GM12878 (cell line): Measurements from ENCODE around the gene TAF3. TPM values are rescaled to one million over a fixed set of nuclear protein-coding genes. Genes with fewer than 3 reads are reported as not detected.
A peak's percentile ranks its signal among the peaks of the same experiment; 100 is the strongest.

ENCODE experiments used
- ATF2 ChIP-seq: IDR thresholded peaks from 2 replicates; pipeline ENCODE4 v1.6.1; 2012; ENCODE audit warnings: low read length, inconsistent platforms
- E2F4 ChIP-seq: IDR thresholded peaks from 2 replicates; pipeline ENCODE4 v1.6.1; 2012; ENCODE audit warnings: low read depth, low read length, improper control_type of control experiment
- E2F8 ChIP-seq: fragments of 450-650 bp; IDR thresholded peaks from 2 replicates; pipeline ENCODE4 v1.6.1; 2018; ENCODE audit warnings: mild to moderate bottlenecking, low read depth, moderate library complexity; ENCODE audit not compliant: partially characterized antibody
- EP300 ChIP-seq, 2 experiments: fragments of 150-350 bp in 1 of 2; IDR thresholded peaks; 2 replicates each; pipeline ENCODE4 v1.6.1; 2011 to 2012; ENCODE audit warnings: low read depth in 2 of 2, low read length in 2 of 2, borderline replicate concordance in 1 of 2, improper control_type of control experiment in 1 of 2, inconsistent platforms in 1 of 2; ENCODE audit not compliant: control insufficient read depth in 1 of 2
- IKZF2 ChIP-seq, 2 experiments: fragments of 450-650 bp; IDR thresholded peaks; 2 replicates each; pipeline ENCODE4 v1.6.1; 2017; ENCODE audit warnings: mild to moderate bottlenecking in 2 of 2, moderate library complexity in 2 of 2
- IRF3 ChIP-seq: fragments of 450-650 bp; IDR thresholded peaks from 2 replicates; pipeline ENCODE4 v1.6.1; 2014; ENCODE audit warnings: mild to moderate bottlenecking
- MEF2A ChIP-seq: IDR thresholded peaks from 2 replicates; pipeline ENCODE4 v1.6.1; 2011; ENCODE audit warnings: low read depth, mild to moderate bottlenecking, low read length, moderate library complexity; ENCODE audit not compliant: insufficient read depth
- MLLT1 ChIP-seq: fragments of 450-650 bp; IDR thresholded peaks from 2 replicates; pipeline ENCODE4 v1.6.1; 2016; ENCODE audit warnings: mild to moderate bottlenecking
- MTA2 ChIP-seq: fragments of 450-650 bp; IDR thresholded peaks from 2 replicates; pipeline ENCODE4 v1.6.1; 2016; ENCODE audit warnings: low read depth, mild to moderate bottlenecking, moderate library complexity
- NR2F1 ChIP-seq: fragments of 450-650 bp; conservative IDR thresholded peaks from 2 replicates; pipeline ENCODE4 v1.6.1; 2017; ENCODE audit warnings: mild to moderate bottlenecking
- POLR2AphosphoS5 ChIP-seq: IDR thresholded peaks from 2 replicates; pipeline ENCODE4 v1.6.1; 2011; ENCODE audit warnings: mild to moderate bottlenecking, low read length, inconsistent platforms
- RAD51 ChIP-seq: fragments of 450-650 bp; IDR thresholded peaks from 2 replicates; pipeline ENCODE4 v1.6.1; 2016; ENCODE audit warnings: moderate library complexity, mild to moderate bottlenecking, inconsistent platforms
- RELB ChIP-seq: fragments of 450-650 bp; IDR thresholded peaks from 2 replicates; pipeline ENCODE4 v1.6.1; 2017; ENCODE audit warnings: low read depth, mild to moderate bottlenecking, moderate library complexity
- RFX5 ChIP-seq: IDR thresholded peaks from 2 replicates; pipeline ENCODE4 v1.6.1; 2011; ENCODE audit warnings: low read depth, low read length, improper control_type of control experiment
- SIN3A ChIP-seq: IDR thresholded peaks from 2 replicates; pipeline ENCODE4 v1.6.1; 2012; ENCODE audit warnings: low read depth, low read length, improper control_type of control experiment
- TARDBP ChIP-seq: IDR thresholded peaks from 2 replicates; pipeline ENCODE4 v1.6.1; 2016; ENCODE audit warnings: borderline replicate concordance
- USF2 ChIP-seq: IDR thresholded peaks from 2 replicates; pipeline ENCODE4 v1.6.1; 2011; ENCODE audit warnings: low read depth, low read length, improper control_type of control experiment, borderline replicate concordance
- ZNF274 ChIP-seq: IDR thresholded peaks from one replicate; pipeline ENCODE4 v1.8.0; 2011; ENCODE audit not compliant: insufficient read length, insufficient read depth
- ZNF622 ChIP-seq: fragments of 450-650 bp; IDR thresholded peaks from 2 replicates; pipeline ENCODE4 v1.6.1; 2017; ENCODE audit warnings: mild to moderate bottlenecking, inconsistent platforms
- polyA plus RNA-seq, 11 experiments: library from polyadenylated mRNA; depleted of rRNA in 4 of 11; unstranded in 6 of 11; stranded (reverse) in 5 of 11; fragments of >200 nt; fragmentation: Nextera tagmentation in 4 of 11; fragmentation: Illumina TruSeq in 1 of 11; extraction: Ambion mirVana in 4 of 11; extraction: Trizol in 1 of 11; gene quantifications; 1 replicate in 1 of 11; 2 replicates in 10 of 11; pipeline versions ENCODE4 v1.2.1 to v1.2.3, GENCODE V29; 2011 to 2016; ENCODE audit warnings: inconsistent platforms in 2 of 11, missing spikeins in 2 of 11, low read depth in 1 of 11
- total RNA-seq, 4 experiments: library from RNA; depleted of rRNA in 3 of 4; stranded (reverse); fragments of >200 nt in 3 of 4; fragmentation: Illumina TruSeq in 1 of 4; extraction: Trizol in 1 of 4; gene quantifications; 2 replicates each; pipeline versions ENCODE4 v1.2.1 to v1.2.3, GENCODE V29; 2013 to 2021

Gene TAF3
- total and polyA plus RNA-seq, 10 of the 15 experiments (the other 5 are each of a cell fraction or from before 2014, with no cell fraction given), result 2.0 to 10.1 (median 3.7) TPM

GRCh38 chr10:8056871-8057331 lies 238.6 kb downstream of the TAF3 start (continued):
- TF ChIP-seq IRF3 (no peak), ZNF622 (no peak), MEF2A (no peak), TARDBP (no peak), ATF2 (no peak), POLR2AphosphoS5 (no peak), MLLT1 (0 out of 2 replicates have a peak, but pooled peaks have one; percentile 18), E2F4 (no peak), E2F8 (no peak), USF2 (no peak), NR2F1 (0 out of 2 replicates have a peak, but pooled peaks have one; percentile 20), RAD51 (no peak), IKZF2 (IDR thresholded peaks at IDR 0.05) (peak; percentile 21 to 32; a peak in 1 of 4 replicates), ZNF274 (no peak), RFX5 (no peak), SIN3A (no peak), MTA2 (0 out of 2 replicates have a peak, but pooled peaks have one; percentile 11), RELB (no peak), EP300 (IDR thresholded peaks at IDR 0.05; ENCODE audit: borderline replicate concordance in 1 of 2, control insufficient read depth in 1 of 2, low read depth in 2 of 2, low read length in 2 of 2) (no peak)
